HepG2 (cell line): Measurements from ENCODE around the gene UPK1A. TPM values are rescaled to one million over a fixed set of nuclear protein-coding genes. Genes with fewer than 3 reads are reported as not detected.
A peak's percentile ranks its signal among the peaks of the same experiment; 100 is the strongest.

Experiments
- ARNT2 ChIP-seq: sonication (generic); formaldehyde crosslinking; IDR thresholded peaks from 2 replicates; pipeline ENCODE4 v1.8.0; 2022; ENCODE audit warnings: mild to moderate bottlenecking, low read depth, missing genetic modification reagents, moderate library complexity
- BCLAF1 ChIP-seq: fragments of 450-650 bp; IDR thresholded peaks from 2 replicates; pipeline ENCODE4 v1.6.1; 2017; ENCODE audit warnings: mild to moderate bottlenecking
- CEBPB ChIP-seq: IDR thresholded peaks from 2 replicates; pipeline ENCODE4 v1.6.1; 2011; ENCODE audit warnings: low read depth, low read length, improper control_type of control experiment, borderline replicate concordance
- DNMT1 ChIP-seq: sonication (generic); formaldehyde crosslinking; IDR thresholded peaks from 2 replicates; pipeline ENCODE4 v1.5.1; 2020; ENCODE audit warnings: mild to moderate bottlenecking, missing genetic modification reagents
- HDAC1 ChIP-seq: sonication (generic); formaldehyde crosslinking; IDR thresholded peaks from 2 replicates; pipeline ENCODE4 v1.5.1; 2020; ENCODE audit warnings: mild to moderate bottlenecking, missing genetic modification reagents
- IKZF1 ChIP-seq: fragments of 450-650 bp; IDR thresholded peaks from 2 replicates; pipeline ENCODE4 v1.7.1; 2016
- IKZF5 ChIP-seq: IDR thresholded peaks from 2 replicates; pipeline ENCODE4 v1.6.1; 2018; ENCODE audit warnings: missing genetic modification reagents, mild to moderate bottlenecking, missing compliant biosample characterization
- RERE ChIP-seq: IDR thresholded peaks from 2 replicates; pipeline ENCODE4 v1.6.1; 2016; ENCODE audit warnings: low read depth, missing genetic modification reagents, missing compliant biosample characterization
- RFX5 ChIP-seq: IDR thresholded peaks from 2 replicates; pipeline ENCODE4 v1.6.1; 2011; ENCODE audit warnings: low read depth, low read length, improper control_type of control experiment
- SOX5 ChIP-seq: IDR thresholded peaks from 2 replicates; pipeline ENCODE4 v1.6.1; 2016; ENCODE audit warnings: borderline replicate concordance
- TBX2 ChIP-seq: sonication (generic); formaldehyde crosslinking; IDR thresholded peaks from 2 replicates; pipeline ENCODE4 v1.5.0; 2020; ENCODE audit warnings: missing genetic modification reagents, mild to moderate bottlenecking, borderline replicate concordance
- TCF7 ChIP-seq: sonication (generic); IDR thresholded peaks from 2 replicates; pipeline ENCODE4 v1.6.1; 2016; ENCODE audit warnings: antibody characterized with exemption, low read depth
- TSC22D2 ChIP-seq: sonication (generic); formaldehyde crosslinking; IDR thresholded peaks from 2 replicates; pipeline ENCODE4 v1.5.1; 2020; ENCODE audit warnings: missing genetic modification reagents, mild to moderate bottlenecking, borderline replicate concordance
- ZBTB37 ChIP-seq: sonication (generic); formaldehyde crosslinking; IDR thresholded peaks from 2 replicates; pipeline ENCODE4 v1.4.0; 2020; ENCODE audit warnings: mild to moderate bottlenecking, missing genetic modification reagents
- ZFP36 ChIP-seq: fragments of 150-350 bp; IDR thresholded peaks from 2 replicates; pipeline ENCODE4 v1.6.1; 2018; ENCODE audit warnings: borderline replicate concordance, low read length, low read depth; ENCODE audit not compliant: partially characterized antibody
- ZNF232 ChIP-seq: sonication (generic); formaldehyde crosslinking; IDR thresholded peaks from 2 replicates; pipeline ENCODE4 v1.4.0; 2020; ENCODE audit warnings: missing genetic modification reagents, borderline replicate concordance
- ZNF276 ChIP-seq: sonication (generic); formaldehyde crosslinking; IDR thresholded peaks from 2 replicates; pipeline ENCODE4 v1.4.0; 2020; ENCODE audit warnings: mild to moderate bottlenecking, low read depth, missing genetic modification reagents
- ZNF543 ChIP-seq: sonication (generic); formaldehyde crosslinking; IDR thresholded peaks from 2 replicates; pipeline ENCODE4 v1.4.0; 2020; ENCODE audit warnings: mild to moderate bottlenecking, missing genetic modification reagents
- polyA plus RNA-seq, 8 experiments: library from polyadenylated mRNA; depleted of rRNA in 3 of 8; stranded (reverse) in 7 of 8; unstranded in 1 of 8; fragments of >200 nt; fragmentation: Illumina TruSeq in 4 of 8; extraction: Trizol in 4 of 8; gene quantifications; 2 replicates each; pipeline versions ENCODE4 v1.2.1 to v1.2.3, GENCODE V29; 2011 to 2016; ENCODE audit warnings: low read depth in 4 of 8, missing spikeins in 1 of 8, mixed read lengths in 1 of 8; ENCODE audit not compliant: insufficient read depth in 1 of 8
- total RNA-seq, 5 experiments: library from RNA; depleted of rRNA; stranded (reverse); fragments of >200 nt; fragmentation: Illumina TruSeq; extraction: Trizol; gene quantifications; 2 replicates each; pipeline ENCODE4 v1.2.3, GENCODE V29; 2016; ENCODE audit warnings: low read depth in 1 of 5

The UPK1A gene
- total and polyA plus RNA-seq, 2 of the 13 experiments (the other 11 are each of a cell fraction or from before 2014, with no cell fraction given), result 2.9 TPM; not detected in 1

GRCh38 chr19:35696835-35697234 is 30.5 kb downstream of the UPK1A start (continued):
- TF ChIP-seq ZNF276 (CRISPR knock-in tag) (no peak), IKZF1 (no peak), TSC22D2 (CRISPR knock-in tag) (no peak), SOX5 (CRISPR knock-in tag) (peak; percentile 89), TBX2 (CRISPR knock-in tag) (peak; percentile 45; the same call in 1 of the 2 replicates), RERE (CRISPR knock-in tag) (no peak), ARNT2 (CRISPR knock-in tag) (no peak), RFX5 (no peak), DNMT1 (CRISPR knock-in tag) (no peak), TCF7 (peak; percentile 87), ZNF232 (CRISPR knock-in tag) (no peak), ZNF543 (CRISPR knock-in tag) (no peak), ZFP36 (no peak), BCLAF1 (no peak), IKZF5 (no peak), CEBPB (no peak), HDAC1 (CRISPR knock-in tag) (peak; percentile 48; the same call in 1 of the 2 replicates), ZBTB37 (CRISPR knock-in tag) (no peak)
